GM23338 (cell line): ENCODE data around the gene ZNF716. TPM values are rescaled to one million over a fixed set of nuclear protein-coding genes. Genes with fewer than 3 reads are reported as not detected.

Experiments used
- ATAC-seq: fragments of 200-7000 bp; cut with Tn5 transposase; 3 replicates; pipeline ENCODE4 v1.9.1; 2020
- DNase-seq: peaks from one replicate; pipeline ENCODE4 v3.0.0-alpha.2; 2015; ENCODE audit warnings: low spot score
- H2AFZ ChIP-seq: fragments of 200-600 bp; sonication (generic); 2 replicates; pipeline ENCODE4 v1.8.0; 2016; ENCODE audit warnings: antibody characterized with exemption, mild to moderate bottlenecking, moderate library complexity
- H3F3A ChIP-seq: fragments of 200-600 bp; sonication (generic); replicated peaks from 2 replicates; pipeline ENCODE4 v1.8.0; 2017; ENCODE audit warnings: antibody characterized with exemption, mixed run types, low read depth
- H3K27ac ChIP-seq: fragments of 200-600 bp; sonication (generic); 2 replicates; pipeline ENCODE4 v1.6.1; 2016; ENCODE audit warnings: low read depth
- H3K27me3 ChIP-seq: fragments of 200-600 bp; sonication (generic); 2 replicates; pipeline ENCODE4 v1.8.0; 2016; ENCODE audit warnings: mild to moderate bottlenecking, mixed run types, moderate library complexity; ENCODE audit not compliant: insufficient read depth
- H3K36me3 ChIP-seq: fragments of 200-600 bp; sonication (generic); 2 replicates; pipeline ENCODE4 v1.8.0; 2016; ENCODE audit warnings: mild to moderate bottlenecking; ENCODE audit not compliant: insufficient read depth
- H3K4me1 ChIP-seq: fragments of 200-600 bp; sonication (generic); 2 replicates; pipeline ENCODE4 v1.8.0; 2016; ENCODE audit warnings: mild to moderate bottlenecking, moderate library complexity; ENCODE audit not compliant: insufficient read depth
- H3K4me2 ChIP-seq: fragments of 200-600 bp; sonication (generic); 2 replicates; pipeline ENCODE4 v1.7.1; 2017; ENCODE audit warnings: mixed run types
- H3K4me3 ChIP-seq: fragments of 200-600 bp; sonication (generic); 2 replicates; pipeline ENCODE4 v1.6.1; 2016; ENCODE audit warnings: mixed run types
- H3K79me2 ChIP-seq: fragments of 200-600 bp; sonication (generic); replicated peaks from 2 replicates; pipeline ENCODE4 v1.8.0; 2017; ENCODE audit warnings: mild to moderate bottlenecking; ENCODE audit not compliant: insufficient read depth
- H3K9me2 ChIP-seq: fragments of 200-600 bp; sonication (generic); 2 replicates; pipeline ENCODE4 v1.8.0; 2017; ENCODE audit not compliant: insufficient read depth
- H4K20me1 ChIP-seq: fragments of 200-600 bp; sonication (generic); replicated peaks from 2 replicates; pipeline ENCODE4 v1.8.0; 2017; ENCODE audit warnings: mild to moderate bottlenecking; ENCODE audit not compliant: insufficient read depth
- H3K27ac Mint-ChIP-seq: 2 replicates; pipeline ENCODE4 v1.8.0; 2020; ENCODE audit warnings: inconsistent platforms, mild to moderate bottlenecking, moderate library complexity, mixed read lengths
- H3K27me3 Mint-ChIP-seq: 3 replicates; pipeline ENCODE4 v1.8.0; 2022; ENCODE audit warnings: low read depth, mild to moderate bottlenecking, moderate library complexity, mixed read lengths, inconsistent platforms; ENCODE audit not compliant: insufficient read depth, poor library complexity
- H3K36me3 Mint-ChIP-seq: 3 replicates; pipeline ENCODE4 v1.8.0; 2021; ENCODE audit warnings: low read depth, mild to moderate bottlenecking, inconsistent platforms, moderate library complexity, mixed read lengths
- H3K4me1 Mint-ChIP-seq: 3 replicates; pipeline ENCODE4 v1.8.0; 2020; ENCODE audit warnings: mild to moderate bottlenecking, inconsistent platforms, mixed read lengths
- H3K4me3 Mint-ChIP-seq: 3 replicates; pipeline ENCODE4 v1.8.0; 2021; ENCODE audit warnings: moderate library complexity, mild to moderate bottlenecking, inconsistent platforms, mixed read lengths
- H3K9me3 Mint-ChIP-seq: 3 replicates; pipeline ENCODE4 v1.8.0; 2020; ENCODE audit warnings: moderate library complexity, mild to moderate bottlenecking, inconsistent platforms, mixed read lengths
- CREB1 ChIP-seq: fragments of 250-450 bp; sonication (Bioruptor Pico); IDR thresholded peaks from 2 replicates; pipeline ENCODE4 v1.5.0; 2020; ENCODE audit warnings: low read depth, mild to moderate bottlenecking, moderate library complexity
- EZH2 ChIP-seq: fragments of 200-600 bp; sonication (generic); IDR thresholded peaks from one replicate; pipeline ENCODE4 v1.8.0; 2017; ENCODE audit warnings: antibody characterized with exemption, mild to moderate bottlenecking, low read depth; ENCODE audit not compliant: unreplicated experiment
- EZH2phosphoT487 ChIP-seq: fragments of 200-600 bp; sonication (generic); IDR thresholded peaks from one replicate; pipeline ENCODE4 v1.8.1; 2018; ENCODE audit warnings: antibody characterized with exemption; ENCODE audit not compliant: unreplicated experiment
- JUNB ChIP-seq: IDR thresholded peaks from one replicate; pipeline ENCODE4 v1.6.1; 2016; ENCODE audit warnings: antibody characterized with exemption; ENCODE audit not compliant: unreplicated experiment
- POLR2AphosphoS5 ChIP-seq: IDR thresholded peaks from 2 replicates; pipeline ENCODE4 v1.6.1; 2016; ENCODE audit warnings: antibody characterized with exemption, low read depth
- REST ChIP-seq: IDR thresholded peaks from one replicate; pipeline ENCODE4 v1.6.1; 2018; ENCODE audit warnings: antibody characterized with exemption; ENCODE audit not compliant: unreplicated experiment
- STAT1 ChIP-seq: IDR thresholded peaks from one replicate; pipeline ENCODE4 v1.6.1; 2016; ENCODE audit warnings: antibody characterized with exemption; ENCODE audit not compliant: unreplicated experiment
- ZNF114 ChIP-seq: fragments of 250-450 bp; sonication (Bioruptor Pico); IDR thresholded peaks from 2 replicates; pipeline ENCODE4 v1.5.0; 2020; ENCODE audit warnings: mild to moderate bottlenecking, moderate library complexity
- polyA plus RNA-seq: library from polyadenylated mRNA; unstranded; fragments of >200 nt; fragmentation: Nextera tagmentation; extraction: Ambion mirVana; gene quantifications from 2 replicates; pipeline ENCODE4 v1.2.1, GENCODE V29; 2016
- total RNA-seq: library from RNA; depleted of rRNA; stranded (reverse); fragments of >200 nt; shearing (Covaris generic); gene quantifications from 2 replicates; pipeline ENCODE4 v1.2.3, GENCODE V29; 2014
- TF ChIP-seq, protein P1 (sequence below), 2 experiments: fragments of 200-600 bp in 1 of 2; sonication (generic) in 1 of 2; conservative IDR thresholded peaks; 2 replicates each; pipeline versions ENCODE4 v1.5.1 to v1.6.1; 2016 to 2017; ENCODE audit warnings: antibody characterized with exemption in 2 of 2, low read depth in 2 of 2, mild to moderate bottlenecking in 2 of 2, moderate library complexity in 1 of 2

The ZNF716 gene
- total and polyA plus RNA-seq, 2 experiments from 2014 or later: not detected

DNA sequence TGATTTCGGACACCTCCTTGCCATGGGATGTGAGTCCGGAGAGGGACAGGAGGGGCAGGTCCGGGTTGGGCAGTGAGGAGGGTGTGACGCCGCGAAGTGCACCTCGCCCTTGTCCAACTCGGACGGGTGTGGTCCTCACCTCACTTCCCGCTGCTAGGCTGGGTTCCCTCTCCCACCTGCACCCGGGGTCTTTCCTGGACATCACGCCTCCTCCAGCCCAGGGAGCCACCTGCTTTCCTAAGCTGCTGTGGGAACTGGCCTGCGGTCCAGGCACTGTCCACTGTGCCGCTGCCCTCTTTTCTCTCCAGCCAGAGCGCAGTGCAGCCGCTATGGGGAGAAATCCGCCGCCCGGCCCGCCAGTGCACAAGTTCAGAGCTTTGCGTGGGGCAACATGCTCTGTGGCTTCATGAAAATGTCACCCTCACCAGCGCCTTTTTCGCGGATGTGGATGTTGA, 45.0 kb upstream of the ZNF716 start (continued):
- TF ChIP-seq REST (no peak), STAT1 (no peak), JUNB (no peak), POLR2AphosphoS5 (no peak), EZH2 (no peak)
- TF ChIP-seq, protein P1, sequence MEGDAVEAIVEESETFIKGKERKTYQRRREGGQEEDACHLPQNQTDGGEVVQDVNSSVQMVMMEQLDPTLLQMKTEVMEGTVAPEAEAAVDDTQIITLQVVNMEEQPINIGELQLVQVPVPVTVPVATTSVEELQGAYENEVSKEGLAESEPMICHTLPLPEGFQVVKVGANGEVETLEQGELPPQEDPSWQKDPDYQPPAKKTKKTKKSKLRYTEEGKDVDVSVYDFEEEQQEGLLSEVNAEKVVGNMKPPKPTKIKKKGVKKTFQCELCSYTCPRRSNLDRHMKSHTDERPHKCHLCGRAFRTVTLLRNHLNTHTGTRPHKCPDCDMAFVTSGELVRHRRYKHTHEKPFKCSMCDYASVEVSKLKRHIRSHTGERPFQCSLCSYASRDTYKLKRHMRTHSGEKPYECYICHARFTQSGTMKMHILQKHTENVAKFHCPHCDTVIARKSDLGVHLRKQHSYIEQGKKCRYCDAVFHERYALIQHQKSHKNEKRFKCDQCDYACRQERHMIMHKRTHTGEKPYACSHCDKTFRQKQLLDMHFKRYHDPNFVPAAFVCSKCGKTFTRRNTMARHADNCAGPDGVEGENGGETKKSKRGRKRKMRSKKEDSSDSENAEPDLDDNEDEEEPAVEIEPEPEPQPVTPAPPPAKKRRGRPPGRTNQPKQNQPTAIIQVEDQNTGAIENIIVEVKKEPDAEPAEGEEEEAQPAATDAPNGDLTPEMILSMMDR (conservative IDR thresholded peaks at IDR 0.05; ENCODE audit: low read depth in 2 of 2): no peak

DNA sequence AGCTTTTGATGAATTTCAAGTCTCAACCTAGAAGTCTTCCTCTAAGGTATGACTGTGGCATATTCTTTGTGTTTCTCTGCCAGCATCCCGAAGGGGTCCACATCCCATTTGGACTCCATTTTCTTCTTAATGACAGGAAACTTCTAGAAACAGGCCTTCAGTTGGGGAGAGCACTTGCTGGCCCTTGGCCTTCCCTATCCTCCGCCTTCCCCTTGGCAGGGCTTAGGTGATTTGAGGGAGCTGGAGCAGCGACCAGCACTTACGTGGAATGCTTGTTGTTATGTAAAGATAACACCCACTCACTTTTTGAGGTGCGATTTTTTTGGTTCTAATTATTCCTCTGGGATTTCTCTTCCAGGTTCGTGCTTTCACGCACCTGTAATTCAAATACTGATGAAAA, 42.9 kb upstream of the ZNF716 start:
- ATAC-seq (no peak), DNase-seq (no peak)
- Histone ChIP-seq H3K27me3 (no peaks in the 10 kb centered on the region), H3K4me3 (no peak overlapping the region), H4K20me1 (no peaks in the 10 kb centered on the region), H2AFZ (no peak overlapping the region), H3K9me2 (no peaks in the 10 kb centered on the region), H3K27ac (no peak overlapping the region), H3K4me2 (no peak overlapping the region), H3K79me2 (no peaks in the 10 kb centered on the region), H3K36me3 (no peaks in the 10 kb centered on the region; the same call in 1 of the 2 replicates), H3K4me1 (no peaks in the 10 kb centered on the region), H3F3A (no peaks in the 10 kb centered on the region)
- Mint-ChIP-seq H3K4me3 (no peak overlapping the region), H3K4me1 (no peaks in the 10 kb centered on the region), H3K36me3 (peaks cover 39% of the 10 kb centered on the region), H3K27me3 (peaks cover 3% of the 10 kb centered on the region), H3K27ac (no peak overlapping the region), H3K9me3 (peaks cover 99% of the 10 kb centered on the region)
- TF ChIP-seq ZNF114 (CRISPR knock-in tag): no peak
- TF ChIP-seq EZH2phosphoT487: no peak
- TF ChIP-seq EZH2: no peak
- TF ChIP-seq STAT1: no peak
- TF ChIP-seq JUNB: no peak
- no peak for TF ChIP-seq POLR2AphosphoS5
- TF ChIP-seq REST: no peak
- no peak for TF ChIP-seq CREB1 (CRISPR knock-in tag)
